Psoas muscle (tissue), 8 donors: ENCODE results near the gene NDC80. TPM values are rescaled to one million over a fixed set of nuclear protein-coding genes. Genes with fewer than 3 reads are reported as not detected.
A peak's percentile ranks its signal among the peaks of the same experiment; 100 is the strongest.
"Not testable (repeated sequence)": the region's sequence is repeated elsewhere in the genome, so short reads cannot be mapped to it uniquely, and the experiment has no call there.

Experiments
- ATAC-seq, 4 donors: fragments of 200-7000 bp; cut with Tn5 transposase; one replicate each; pipeline ENCODE4 v1.9.1; 2020; ENCODE audit warnings: moderate library complexity in 3 of 4, mild to moderate bottlenecking in 2 of 4
- DNase-seq, 2 donors: peaks; one replicate each; pipeline ENCODE4 v3.0.0-alpha.2; 2020
- H3K27ac ChIP-seq: fragments of 200-600 bp; one replicate; pipeline ENCODE4 v1.8.0; 2022
- H3K27me3 ChIP-seq, 3 donors: fragments of 200-600 bp in 1 of 3; one replicate each; pipeline versions ENCODE4 v1.6.1 to v1.8.0; 2013 to 2022; ENCODE audit warnings: low read length in 2 of 3, mild to moderate bottlenecking in 2 of 3, moderate library complexity in 1 of 3; ENCODE audit not compliant: insufficient read depth in 3 of 3
- H3K36me3 ChIP-seq, 2 donors: fragments of 200-600 bp in 1 of 2; one replicate each; pipeline versions ENCODE4 v1.6.1 to v1.8.0; 2013 to 2022; ENCODE audit warnings: low read depth in 1 of 2, mild to moderate bottlenecking in 1 of 2, moderate library complexity in 1 of 2; ENCODE audit not compliant: insufficient read depth in 1 of 2
- H3K4me1 ChIP-seq: fragments of 200-600 bp; one replicate; pipeline ENCODE4 v1.8.0; 2022
- H3K4me3 ChIP-seq: fragments of 200-600 bp; one replicate; pipeline ENCODE4 v1.8.0; 2022; ENCODE audit warnings: mild to moderate bottlenecking
- H3K9me3 ChIP-seq: fragments of 200-600 bp; one replicate; pipeline ENCODE4 v1.8.0; 2022
- CTCF ChIP-seq: fragments of 200-600 bp; IDR thresholded peaks from one replicate; pipeline ENCODE4 v1.8.0; 2022; ENCODE audit warnings: antibody characterized with exemption
- WGBS, 3 donors: extraction: QIAGEN DNeasy Blood & Tissue Kit; methylation state at CpG; one replicate each; pipeline versions ENCODE4 v1.1.6 to v1.1.7; 2013; 5-methylcytosine and 5-hydroxymethylcytosine counted together
- intact Hi-C, 2 donors: fragments of 100-400 bp; cut with DNase I; formaldehyde crosslinking; loops; one replicate each; pipeline versions ENCODE4 v1.11.0 to v1.14.2; 2022
- polyA plus RNA-seq, 3 donors: library from polyadenylated mRNA; stranded (reverse); fragments of 200-250 nt; gene quantifications; one replicate each; pipeline ENCODE4 v1.2.3, GENCODE V29; 2013
- total RNA-seq, 4 donors: library from RNA; stranded (reverse); fragmentation: NEBNext Ultra II Directional in 2 of 4; extraction: Animal tissue kit (Norgen Biotek cat#: 25700) in 2 of 4; gene quantifications; one replicate each; pipeline versions ENCODE4 v1.2.1 to v1.2.4, GENCODE V29; 2021 to 2023
- donor health status: healthy with polysubstance abuse.
- donor health status: DM: no; HTN: no; CAD: no; lungs with moderate emphysema.
- donor health status: Bipolar disorder and iron deficiency.
- donor health status: healthy.
- donor health status: DM: yes; HTN: yes; CAD: no.
- donor health status: DM: no; HTN: no; CAD: no.
- donor health status: DM: no; HTN: no; CAD: no.
- donor health status: DM: yes; HTN: yes; CAD: no.

Gene NDC80
- total and polyA plus RNA-seq, 7 donors = 0.12 to 0.42 (median 0.17) TPM; not detected in 2

- intact Hi-C loops = loop anchor here (5.0 to 10.0 kb wide), 4 partner anchors 437 to 1677 kb away; no protein-coding TSS in a partner anchor
- peaks cover 0 to 28% of the 10 kb centered on the region in 2 donors for H3K36me3 ChIP-seq
- ATAC-seq, H3K27me3 ChIP-seq, H3K4me1 ChIP-seq, H3K27ac ChIP-seq, DNase-seq, H3K4me3 ChIP-seq, H3K9me3 ChIP-seq: not testable (repeated sequence)
- peak; percentile 61 for TF ChIP-seq CTCF
- no CpG with 5 or more reads among the region's 3 CpGs for WGBS, 3 donors
Measured at GRCh38 chr18:2541925-2542563, 29.3 kb upstream of the NDC80 start.

GRCh38 chr18:2545155-2545554 lies 26.2 kb upstream of the NDC80 start:
- DNase-seq (no peak), ATAC-seq (no peak)
- Histone ChIP-seq H3K27me3 (no peaks in the 10 kb centered on the region), H3K4me1 (no peaks in the 10 kb centered on the region), H3K27ac (no peak overlapping the region), H3K9me3 (no peaks in the 10 kb centered on the region), H3K4me3 (no peak overlapping the region), H3K36me3 (peaks cover 0 to 33% of the 10 kb centered on the region in 2 donors)
- WGBS, 3 donors = 74 to 80% (median 77%) methylated on average over 2 of the region's 2 CpGs
- no peak for TF ChIP-seq CTCF
- intact Hi-C loops = loop anchor here in 1 of 2 donors (5.0 to 10.0 kb wide), 4 partner anchors 208 to 1680 kb away; no protein-coding TSS in a partner anchor

GRCh38 chr18:2547477-2548087 lies 23.8 kb upstream of the NDC80 start:
- Histone ChIP-seq H3K27ac (no peak overlapping the region), H3K4me1 (no peaks in the 10 kb centered on the region), H3K4me3 (no peak overlapping the region), H3K36me3 (peaks cover 0 to 43% of the 10 kb centered on the region in 2 donors), H3K27me3 (no peaks in the 10 kb centered on the region), H3K9me3 (no peaks in the 10 kb centered on the region)
- 59 to 60% (median 60%) methylated on average over 4 of the region's 4 CpGs for WGBS, 3 donors
- TF ChIP-seq CTCF = peak; percentile 67
- peak in 1 of 4 donors; percentile 59 for ATAC-seq
- DNase-seq = no peak
- intact Hi-C loops = loop anchor here in 1 of 2 donors (5.0 to 10.0 kb wide), 4 partner anchors 210 to 1683 kb away; no protein-coding TSS in a partner anchor

GRCh38 chr18:2549462-2549861 lies 21.9 kb upstream of the NDC80 start:
- no peak for DNase-seq
- no peak for ATAC-seq
- TF ChIP-seq CTCF = no peak
- Histone ChIP-seq H3K9me3 (no peaks in the 10 kb centered on the region), H3K4me1 (no peaks in the 10 kb centered on the region), H3K36me3 (peaks cover 0 to 53% of the 10 kb centered on the region in 2 donors), H3K4me3 (no peak overlapping the region), H3K27me3 (no peaks in the 10 kb centered on the region), H3K27ac (no peak overlapping the region)
- WGBS, 3 donors = 95 to 100% (median 98%) methylated on average over 1 to 2 of the region's 2 CpGs
- intact Hi-C loops = loop anchor here in 1 of 2 donors (5.0 to 10.0 kb wide), 4 partner anchors 212 to 1685 kb away; no protein-coding TSS in a partner anchor
